HCT116 (cell line): ENCODE data around the gene TSPYL2. TPM values are rescaled to one million over a fixed set of nuclear protein-coding genes. Genes with fewer than 3 reads are reported as not detected.

Experiments used
- ATAC-seq: fragments of 200-7000 bp; cut with Tn5 transposase; 2 replicates; pipeline ENCODE4 v1.9.1; 2020; ENCODE audit warnings: mild to moderate bottlenecking, moderate library complexity
- BruUV-seq: library from RNA; stranded (reverse); fragments of 400-500 nt; replicated peaks from 2 replicates; lab custom pipeline; 2021; lab: Mats Ljungman, UMichigan
- CTCF ChIA-PET: fragments of 300-600 bp; sonication (Branson Sonifier 250); formaldehyde crosslinking; loops from one replicate; lab custom pipeline; 2021; ENCODE audit warnings: antibody characterized with exemption; lab: Charles Lee
- POLR2A ChIA-PET: fragments of 300-600, 350-600 bp; sonication (Branson Sonifier 250); formaldehyde crosslinking; loops from one replicate; lab custom pipeline; 2021; ENCODE audit warnings: antibody characterized with exemption; lab: Charles Lee
- RAD21 ChIA-PET, 2 experiments: fragments of 300-600 bp; sonication (Branson Sonifier 250); formaldehyde crosslinking; loops; one replicate each; lab custom pipeline; 2023; ENCODE audit warnings: low total read pairs in 2 of 2; ENCODE audit not compliant: uncharacterized antibody in 2 of 2, unreplicated experiment in 2 of 2, low non-redundant PET in 1 of 2; lab: Charles Lee
- DNase-seq: peaks from one replicate; pipeline ENCODE4 v3.0.0-alpha.2; 2010; ENCODE audit warnings: low read depth, low spot score
- H2AFZ ChIP-seq: fragments of 200-600 bp; shearing (Covaris generic), sonication (generic); 2 replicates; pipeline ENCODE4 v1.6.1; 2017; ENCODE audit warnings: low read depth, mixed run types, mixed read lengths, antibody characterized with exemption, low read length; ENCODE audit not compliant: poor library complexity, severe bottlenecking
- H3K27ac ChIP-seq: 2 replicates; pipeline ENCODE4 v1.5.1; 2012; ENCODE audit warnings: low read depth, low read length
- H3K27me3 ChIP-seq: fragments of 200-600 bp; sonication (generic); 2 replicates; pipeline ENCODE4 v1.6.1; 2016; ENCODE audit warnings: mixed run types, low read length, mixed read lengths; ENCODE audit not compliant: insufficient read depth
- H3K36me3 ChIP-seq, 2 experiments: fragments of 200-500 bp in 1 of 2; fragments of 200-600 bp in 1 of 2; sonication (Bioruptor generic) in 1 of 2; sonication (generic) in 1 of 2; 2 replicates each; pipeline versions ENCODE4 v1.5.1 to v1.6.1; 2014 to 2016; ENCODE audit warnings: low read length in 2 of 2, inconsistent platforms in 1 of 2, mixed read lengths in 1 of 2, mixed run types in 1 of 2; ENCODE audit not compliant: insufficient read depth in 2 of 2, control insufficient read depth in 1 of 2
- H3K4me1 ChIP-seq, 2 experiments: fragments of 200-600 bp in 1 of 2; sonication (generic) in 1 of 2; 2 replicates each; pipeline versions ENCODE4 v1.5.1 to v1.6.1; 2012 to 2017; ENCODE audit warnings: low read length in 2 of 2, inconsistent platforms in 1 of 2, mild to moderate bottlenecking in 1 of 2, mixed read lengths in 1 of 2, mixed run types in 1 of 2, moderate library complexity in 1 of 2; ENCODE audit not compliant: insufficient read depth in 2 of 2, control insufficient read depth in 1 of 2
- H3K4me2 ChIP-seq: fragments of 200-600 bp; sonication (generic); 2 replicates; pipeline ENCODE4 v1.6.1; 2017; ENCODE audit warnings: mixed run types, low read length, mixed read lengths
- H3K4me3 ChIP-seq, 2 experiments: fragments of 200-600 bp in 1 of 2; sonication (generic) in 1 of 2; replicated peaks in 1 of 2; 2 replicates each; pipeline ENCODE4 v1.5.1; 2011 to 2016; ENCODE audit warnings: low read length in 2 of 2, control low read depth in 1 of 2, low read depth in 1 of 2, mild to moderate bottlenecking in 1 of 2, mixed read lengths in 1 of 2, mixed run types in 1 of 2
- H3K79me2 ChIP-seq: fragments of 200-600 bp; sonication (generic); 2 replicates; pipeline ENCODE4 v1.6.1; 2017; ENCODE audit warnings: mild to moderate bottlenecking, mixed run types, low read length, moderate library complexity, mixed read lengths; ENCODE audit not compliant: insufficient read depth
- H3K9ac ChIP-seq: fragments of 200-600 bp; sonication (generic); 2 replicates; pipeline ENCODE4 v1.6.1; 2016; ENCODE audit warnings: low read length, mixed read lengths
- H3K9me2 ChIP-seq: fragments of 200-600 bp; sonication (generic), shearing (Covaris generic); 2 replicates; pipeline ENCODE4 v1.6.1; 2017; ENCODE audit warnings: mixed run types, mild to moderate bottlenecking, moderate library complexity; ENCODE audit not compliant: insufficient read depth
- H3K9me3 ChIP-seq, 2 experiments: fragments of 200-500 bp in 1 of 2; fragments of 200-600 bp in 1 of 2; sonication (Bioruptor generic) in 1 of 2; sonication (generic) in 1 of 2; 2 replicates each; pipeline ENCODE4 v1.6.1; 2014 to 2017; ENCODE audit warnings: low read length in 2 of 2, mixed read lengths in 2 of 2, inconsistent platforms in 1 of 2, low read depth in 1 of 2, mild to moderate bottlenecking in 1 of 2, mixed run types in 1 of 2, moderate library complexity in 1 of 2; ENCODE audit not compliant: control insufficient read depth in 1 of 2, insufficient read depth in 1 of 2
- H4K20me1 ChIP-seq: fragments of 200-600 bp; sonication (generic), shearing (Covaris generic); 2 replicates; pipeline ENCODE4 v1.6.1; 2017; ENCODE audit warnings: mixed run types, mild to moderate bottlenecking, moderate library complexity; ENCODE audit not compliant: insufficient read depth
- CEBPB ChIP-seq: IDR thresholded peaks from 2 replicates; pipeline ENCODE4 v1.6.1; 2012; ENCODE audit warnings: low read depth
- EGR1 ChIP-seq: IDR thresholded peaks from 2 replicates; pipeline ENCODE4 v1.6.1; 2012; ENCODE audit warnings: low read depth
- ELF1 ChIP-seq: IDR thresholded peaks from 2 replicates; pipeline ENCODE4 v1.6.1; 2012; ENCODE audit warnings: low read depth, borderline replicate concordance
- POLR2A ChIP-seq: IDR thresholded peaks from 2 replicates; pipeline ENCODE4 v1.7.0; 2011; ENCODE audit warnings: borderline replicate concordance; ENCODE audit not compliant: insufficient read depth, insufficient read length; ENCODE audit errors: extremely low read depth
- SIN3A ChIP-seq: IDR thresholded peaks from 2 replicates; pipeline ENCODE4 v1.6.1; 2012; ENCODE audit warnings: low read depth
- SRF ChIP-seq: IDR thresholded peaks from 2 replicates; pipeline ENCODE4 v1.6.1; 2012; ENCODE audit warnings: low read depth
- YY1 ChIP-seq: IDR thresholded peaks from 2 replicates; pipeline ENCODE4 v1.6.1; 2011; ENCODE audit warnings: low read length, low read depth, moderate library complexity, mild to moderate bottlenecking; ENCODE audit not compliant: insufficient replicate concordance; ENCODE audit errors: extremely low read depth
- intact Hi-C: fragments of 100-400 bp; cut with micrococcal nuclease; formaldehyde crosslinking; loops from 2 replicates; pipeline ENCODE4 v1.10.0; 2022
- total RNA-seq: library from RNA; stranded (reverse); gene quantifications from one replicate; pipeline ENCODE4 v1.2.1, GENCODE V29; 2021; ENCODE audit not compliant: unreplicated experiment
- TF ChIP-seq, protein P1 (sequence below): IDR thresholded peaks from 2 replicates; pipeline ENCODE4 v1.6.1; 2012
- TF ChIP-seq, protein P2 (sequence below), 3 experiments: fragments of 200-600 bp in 1 of 3; sonication (generic) in 1 of 3; IDR thresholded peaks in 2 of 3; conservative IDR thresholded peaks in 1 of 3; 2 replicates each; pipeline ENCODE4 v1.5.1; 2012 to 2017; ENCODE audit warnings: low read depth in 2 of 3, low read length in 2 of 3, antibody characterized with exemption in 1 of 3, borderline replicate concordance in 1 of 3, control low read depth in 1 of 3, mild to moderate bottlenecking in 1 of 3, mixed read lengths in 1 of 3, mixed run types in 1 of 3, moderate library complexity in 1 of 3; ENCODE audit not compliant: insufficient read depth in 1 of 3
- TF ChIP-seq, protein P3 (sequence below): IDR thresholded peaks from 2 replicates; pipeline ENCODE4 v1.6.1; 2011; ENCODE audit warnings: mild to moderate bottlenecking, low read length, moderate library complexity; ENCODE audit not compliant: insufficient replicate concordance; ENCODE audit errors: extremely low read depth
- TF ChIP-seq, protein P4 (sequence below): IDR thresholded peaks from 2 replicates; pipeline ENCODE4 v1.6.1; 2012; ENCODE audit warnings: low read depth

TSPYL2 gene
- total RNA-seq, 1 experiment from 2014 or later: 19.2 TPM

DNA sequence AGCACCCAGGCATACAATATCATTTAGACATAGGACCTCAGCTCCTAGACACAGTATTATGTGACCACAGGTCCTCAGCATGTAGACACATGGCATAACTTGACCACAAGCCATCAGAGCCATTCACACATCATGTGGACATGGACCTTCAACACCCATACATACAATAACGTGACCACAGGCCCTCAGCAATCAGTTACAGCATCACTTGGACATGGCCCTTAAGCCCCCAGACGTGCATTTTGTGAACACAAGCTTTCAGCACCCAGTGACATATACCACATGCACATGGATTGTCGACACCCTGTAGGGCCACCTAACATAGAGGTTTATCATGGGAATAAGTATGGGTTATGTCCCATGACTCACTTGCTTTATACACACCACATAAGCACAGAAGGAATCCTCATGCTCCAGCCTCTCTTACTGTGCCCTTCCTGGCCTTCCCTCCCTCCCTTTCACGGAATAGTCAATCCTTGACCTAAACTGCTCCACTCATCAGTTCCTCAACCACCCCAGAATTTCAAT lies 1.9 kb downstream of the TSPYL2 start:
- H3K36me3 ChIP-seq: peaks cover 0 to 10% of the 10 kb centered on the region in 2 experiments; a peak in 1 of 4 replicates
- TF ChIP-seq ELF1 (no peak), YY1 (no peak)
- TF ChIP-seq, protein P1, sequence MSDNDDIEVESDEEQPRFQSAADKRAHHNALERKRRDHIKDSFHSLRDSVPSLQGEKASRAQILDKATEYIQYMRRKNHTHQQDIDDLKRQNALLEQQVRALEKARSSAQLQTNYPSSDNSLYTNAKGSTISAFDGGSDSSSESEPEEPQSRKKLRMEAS: no peak
- BruUV-seq: no TSS peak
- peaks cover 0 to 7% of the 10 kb centered on the region in 2 experiments; a peak in 1 of 4 replicates for H3K4me1 ChIP-seq
- no peak overlapping the region for H3K4me2 ChIP-seq
- intact Hi-C loops: no loop called here
- DNase-seq (no peak), ATAC-seq (no peak)
- no peak overlapping the region for H2AFZ ChIP-seq
- H3K27ac ChIP-seq: no peak overlapping the region
- H4K20me1 ChIP-seq: no peaks in the 10 kb centered on the region
- no peaks in the 10 kb centered on the region for H3K9me3 ChIP-seq
- H3K4me3 ChIP-seq: no peak overlapping the region
- POLR2A ChIA-PET: no interaction called here
- CTCF ChIA-PET: no interaction called here
- H3K27me3 ChIP-seq: no peaks in the 10 kb centered on the region
- H3K79me2 ChIP-seq: peaks cover 8% of the 10 kb centered on the region; the same call in 1 of the 2 replicates
- no peak overlapping the region for H3K9ac ChIP-seq
- no peaks in the 10 kb centered on the region for H3K9me2 ChIP-seq
- RAD21 ChIA-PET: no interaction called here

DNA sequence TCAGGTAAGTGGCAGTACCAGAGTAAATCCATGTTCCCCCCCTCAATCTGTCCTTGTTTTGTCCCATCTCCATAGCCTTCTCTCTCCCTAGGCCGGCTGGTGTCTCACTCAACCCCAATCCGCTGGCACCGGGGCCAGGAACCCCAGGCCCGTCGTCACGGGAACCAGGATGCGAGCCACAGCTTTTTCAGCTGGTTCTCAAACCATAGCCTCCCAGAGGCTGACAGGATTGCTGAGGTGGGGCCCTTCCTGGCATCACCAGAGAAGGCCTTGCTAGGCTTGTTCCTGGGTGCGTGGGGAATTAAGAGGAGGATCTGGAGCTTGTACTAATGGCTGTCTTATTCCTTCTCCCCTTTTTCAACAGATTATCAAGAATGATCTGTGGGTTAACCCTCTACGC lies 2.7 kb downstream of the TSPYL2 start:
- no peak overlapping the region for H3K27ac ChIP-seq
- no peaks in the 10 kb centered on the region for H3K9me2 ChIP-seq
- intact Hi-C loops: no loop called here
- H3K4me3 ChIP-seq: no peak overlapping the region
- no peak overlapping the region for H3K9ac ChIP-seq
- ChIA-PET POLR2A (no interaction called here), CTCF (no interaction called here), RAD21 (no interaction called here)
- H4K20me1 ChIP-seq: no peaks in the 10 kb centered on the region
- H3K4me2 ChIP-seq: no peak overlapping the region
- DNase-seq (no peak), ATAC-seq (no peak)
- no peaks in the 10 kb centered on the region for H3K27me3 ChIP-seq
- peaks cover 0 to 10% of the 10 kb centered on the region in 2 experiments; a peak in 1 of 4 replicates for H3K36me3 ChIP-seq
- BruUV-seq: no TSS peak
- H3K4me1 ChIP-seq: peaks cover 0 to 7% of the 10 kb centered on the region in 2 experiments; a peak in 1 of 4 replicates
- H3K9me3 ChIP-seq: no peaks in the 10 kb centered on the region
- H3K79me2 ChIP-seq: peaks cover 8% of the 10 kb centered on the region; the same call in 1 of the 2 replicates
- H2AFZ ChIP-seq: no peak overlapping the region
- TF ChIP-seq SIN3A (no peak), YY1 (no peak), POLR2A (no peak), EGR1 (no peak), SRF (no peak), CEBPB (no peak), ELF1 (no peak)
- TF ChIP-seq, protein P2, sequence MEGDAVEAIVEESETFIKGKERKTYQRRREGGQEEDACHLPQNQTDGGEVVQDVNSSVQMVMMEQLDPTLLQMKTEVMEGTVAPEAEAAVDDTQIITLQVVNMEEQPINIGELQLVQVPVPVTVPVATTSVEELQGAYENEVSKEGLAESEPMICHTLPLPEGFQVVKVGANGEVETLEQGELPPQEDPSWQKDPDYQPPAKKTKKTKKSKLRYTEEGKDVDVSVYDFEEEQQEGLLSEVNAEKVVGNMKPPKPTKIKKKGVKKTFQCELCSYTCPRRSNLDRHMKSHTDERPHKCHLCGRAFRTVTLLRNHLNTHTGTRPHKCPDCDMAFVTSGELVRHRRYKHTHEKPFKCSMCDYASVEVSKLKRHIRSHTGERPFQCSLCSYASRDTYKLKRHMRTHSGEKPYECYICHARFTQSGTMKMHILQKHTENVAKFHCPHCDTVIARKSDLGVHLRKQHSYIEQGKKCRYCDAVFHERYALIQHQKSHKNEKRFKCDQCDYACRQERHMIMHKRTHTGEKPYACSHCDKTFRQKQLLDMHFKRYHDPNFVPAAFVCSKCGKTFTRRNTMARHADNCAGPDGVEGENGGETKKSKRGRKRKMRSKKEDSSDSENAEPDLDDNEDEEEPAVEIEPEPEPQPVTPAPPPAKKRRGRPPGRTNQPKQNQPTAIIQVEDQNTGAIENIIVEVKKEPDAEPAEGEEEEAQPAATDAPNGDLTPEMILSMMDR (IDR thresholded peaks at IDR 0.05 in 2 of 3, conservative IDR thresholded peaks at IDR 0.05 in 1 of 3; ENCODE audit: borderline replicate concordance in 1 of 3, insufficient read depth in 1 of 3, low read depth in 2 of 3, low read length in 2 of 3): no peak
- TF ChIP-seq, protein P3, sequence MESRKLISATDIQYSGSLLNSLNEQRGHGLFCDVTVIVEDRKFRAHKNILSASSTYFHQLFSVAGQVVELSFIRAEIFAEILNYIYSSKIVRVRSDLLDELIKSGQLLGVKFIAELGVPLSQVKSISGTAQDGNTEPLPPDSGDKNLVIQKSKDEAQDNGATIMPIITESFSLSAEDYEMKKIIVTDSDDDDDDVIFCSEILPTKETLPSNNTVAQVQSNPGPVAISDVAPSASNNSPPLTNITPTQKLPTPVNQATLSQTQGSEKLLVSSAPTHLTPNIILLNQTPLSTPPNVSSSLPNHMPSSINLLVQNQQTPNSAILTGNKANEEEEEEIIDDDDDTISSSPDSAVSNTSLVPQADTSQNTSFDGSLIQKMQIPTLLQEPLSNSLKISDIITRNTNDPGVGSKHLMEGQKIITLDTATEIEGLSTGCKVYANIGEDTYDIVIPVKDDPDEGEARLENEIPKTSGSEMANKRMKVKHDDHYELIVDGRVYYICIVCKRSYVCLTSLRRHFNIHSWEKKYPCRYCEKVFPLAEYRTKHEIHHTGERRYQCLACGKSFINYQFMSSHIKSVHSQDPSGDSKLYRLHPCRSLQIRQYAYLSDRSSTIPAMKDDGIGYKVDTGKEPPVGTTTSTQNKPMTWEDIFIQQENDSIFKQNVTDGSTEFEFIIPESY: no peak
- TF ChIP-seq, protein P4, sequence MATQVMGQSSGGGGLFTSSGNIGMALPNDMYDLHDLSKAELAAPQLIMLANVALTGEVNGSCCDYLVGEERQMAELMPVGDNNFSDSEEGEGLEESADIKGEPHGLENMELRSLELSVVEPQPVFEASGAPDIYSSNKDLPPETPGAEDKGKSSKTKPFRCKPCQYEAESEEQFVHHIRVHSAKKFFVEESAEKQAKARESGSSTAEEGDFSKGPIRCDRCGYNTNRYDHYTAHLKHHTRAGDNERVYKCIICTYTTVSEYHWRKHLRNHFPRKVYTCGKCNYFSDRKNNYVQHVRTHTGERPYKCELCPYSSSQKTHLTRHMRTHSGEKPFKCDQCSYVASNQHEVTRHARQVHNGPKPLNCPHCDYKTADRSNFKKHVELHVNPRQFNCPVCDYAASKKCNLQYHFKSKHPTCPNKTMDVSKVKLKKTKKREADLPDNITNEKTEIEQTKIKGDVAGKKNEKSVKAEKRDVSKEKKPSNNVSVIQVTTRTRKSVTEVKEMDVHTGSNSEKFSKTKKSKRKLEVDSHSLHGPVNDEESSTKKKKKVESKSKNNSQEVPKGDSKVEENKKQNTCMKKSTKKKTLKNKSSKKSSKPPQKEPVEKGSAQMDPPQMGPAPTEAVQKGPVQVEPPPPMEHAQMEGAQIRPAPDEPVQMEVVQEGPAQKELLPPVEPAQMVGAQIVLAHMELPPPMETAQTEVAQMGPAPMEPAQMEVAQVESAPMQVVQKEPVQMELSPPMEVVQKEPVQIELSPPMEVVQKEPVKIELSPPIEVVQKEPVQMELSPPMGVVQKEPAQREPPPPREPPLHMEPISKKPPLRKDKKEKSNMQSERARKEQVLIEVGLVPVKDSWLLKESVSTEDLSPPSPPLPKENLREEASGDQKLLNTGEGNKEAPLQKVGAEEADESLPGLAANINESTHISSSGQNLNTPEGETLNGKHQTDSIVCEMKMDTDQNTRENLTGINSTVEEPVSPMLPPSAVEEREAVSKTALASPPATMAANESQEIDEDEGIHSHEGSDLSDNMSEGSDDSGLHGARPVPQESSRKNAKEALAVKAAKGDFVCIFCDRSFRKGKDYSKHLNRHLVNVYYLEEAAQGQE: no peak
